ENCODE results near the gene CLMP.

CLMP gene

GRCh38 chr11:123052901-123053721, 141.9 kb downstream of the CLMP start:
- DNase-seq, result no peak

DNA sequence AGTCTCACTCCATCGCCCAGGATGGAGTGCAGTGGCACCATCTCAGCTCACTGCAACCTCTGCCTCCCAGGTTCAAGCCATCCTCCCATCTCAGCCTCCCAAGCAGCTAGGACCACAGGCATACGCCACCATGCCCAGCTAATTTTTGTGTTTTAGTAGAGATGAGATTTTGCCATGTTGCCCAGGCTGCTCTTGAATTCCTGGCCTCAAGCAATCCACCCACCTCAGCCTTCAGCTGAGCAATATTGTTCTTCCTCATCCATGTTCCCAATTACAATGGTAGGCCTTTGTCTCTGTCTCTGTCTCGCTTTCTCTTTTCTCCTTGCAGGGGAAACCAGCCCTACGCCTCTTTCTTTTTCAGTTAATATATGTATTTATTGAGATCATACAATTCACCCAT, 143.4 kb downstream of the CLMP start:
- no peak for DNase-seq

DNA sequence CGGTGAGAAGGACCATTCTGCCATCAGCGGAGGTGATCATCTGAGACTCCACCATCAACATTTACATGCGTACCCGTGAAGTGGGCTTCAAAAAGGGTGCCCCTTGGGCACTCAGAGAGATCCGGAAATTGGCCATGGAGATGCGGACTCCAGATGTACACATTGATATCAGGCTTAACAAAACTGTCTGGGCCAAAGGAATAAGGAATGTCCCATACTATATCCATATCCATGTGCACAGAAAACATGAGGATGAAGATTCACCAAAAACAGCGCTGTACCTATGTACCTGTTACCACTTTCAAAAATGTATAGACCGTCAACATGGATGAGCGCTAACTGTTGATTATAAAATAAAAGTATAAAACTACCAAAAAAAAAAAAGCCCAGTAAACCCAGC, 143.9 kb downstream of the CLMP start:
- no peak for DNase-seq

DNA sequence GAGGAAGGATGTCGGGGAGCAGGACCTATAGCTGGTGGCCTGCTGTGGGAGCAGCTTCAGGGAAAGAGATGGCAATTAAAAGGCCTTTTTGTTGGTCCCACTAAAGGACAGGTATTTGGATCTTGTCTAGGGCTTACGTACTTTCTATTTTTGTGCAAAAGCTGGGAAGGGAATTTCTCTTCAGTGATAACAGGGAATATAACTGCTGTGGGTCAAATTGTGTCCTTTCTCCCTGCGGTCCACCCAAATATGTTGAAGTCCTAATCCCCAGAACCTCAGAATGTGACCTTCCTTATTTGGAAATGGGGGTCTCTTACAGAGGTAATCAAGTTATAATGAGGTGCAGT, 147.1 kb downstream of the CLMP start:
- no peak for DNase-seq

- DNase-seq, result no peak
Measured at GRCh38 chr11:123047266-123047946, 147.6 kb downstream of the CLMP start.

GRCh38 chr11:123046473-123047259, 148.4 kb downstream of the CLMP start:
- no peak for DNase-seq

DNA sequence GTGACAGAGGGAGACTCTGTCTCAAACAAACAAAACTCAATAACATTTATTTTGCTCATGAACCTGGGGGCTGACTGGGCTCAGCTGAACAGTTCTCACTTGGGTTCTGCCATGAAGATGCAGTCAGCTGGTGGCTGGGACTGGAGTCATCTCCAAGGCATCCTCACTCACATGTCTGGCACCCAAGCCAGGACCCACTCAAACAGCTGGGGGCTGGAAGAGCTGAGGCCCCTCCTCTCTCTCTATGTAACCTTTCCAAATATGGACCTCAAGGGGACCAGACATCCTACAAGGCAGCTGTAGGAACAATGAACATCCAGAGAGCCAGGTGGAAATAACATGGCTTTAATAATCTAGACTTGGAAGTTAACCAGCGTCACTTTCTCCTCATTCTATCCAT, 149.9 kb downstream of the CLMP start:
- DNase-seq, result no peak

DNA sequence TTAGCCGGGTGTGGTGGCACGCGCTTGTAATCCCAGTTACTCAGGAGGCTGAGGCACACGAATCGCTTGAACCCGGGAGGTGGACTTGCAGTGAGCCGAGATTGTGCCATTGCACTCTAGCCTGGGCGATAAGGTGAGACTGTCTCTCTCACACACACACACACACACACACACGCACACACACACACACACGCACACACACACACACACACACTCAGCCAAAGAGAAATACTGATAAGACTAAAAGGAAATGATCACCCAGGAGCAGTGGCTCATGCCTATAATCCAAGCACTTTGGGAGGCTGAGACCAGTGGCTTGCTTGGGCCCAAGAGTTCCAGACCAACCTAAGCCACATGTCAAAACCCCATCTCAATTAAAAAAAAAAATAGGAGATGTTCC, 153.9 kb downstream of the CLMP start:
- no peak for DNase-seq

GRCh38 chr11:123040111-123040432, 155.0 kb downstream of the CLMP start:
- peak; percentile 17 for DNase-seq

- DNase-seq, result no peak
Measured at GRCh38 chr11:123035831-123036230, 159.2 kb downstream of the CLMP start.

DNA sequence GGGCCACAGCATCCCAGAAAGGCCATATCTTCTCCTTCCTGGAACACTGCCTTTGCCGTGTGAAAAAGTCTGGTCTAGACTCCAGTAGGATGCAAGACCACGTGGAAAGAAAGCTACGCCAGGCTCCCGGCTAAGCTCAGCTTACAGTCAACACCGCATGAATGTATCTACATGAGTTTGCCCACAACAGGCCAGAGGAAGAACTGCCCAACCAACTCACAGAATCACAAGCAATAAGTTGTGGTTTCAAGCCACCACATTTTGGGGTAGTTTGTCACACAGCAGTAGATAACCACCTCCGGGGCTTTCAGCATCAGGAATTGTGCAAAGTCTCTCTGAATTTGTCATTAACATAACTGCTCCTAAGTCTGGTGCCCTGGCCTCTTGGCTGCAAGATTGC, 160.5 kb downstream of the CLMP start:
- DNase-seq, result no peak

GRCh38 chr11:123033895-123034294, 161.2 kb downstream of the CLMP start:
- no peak for DNase-seq

DNA sequence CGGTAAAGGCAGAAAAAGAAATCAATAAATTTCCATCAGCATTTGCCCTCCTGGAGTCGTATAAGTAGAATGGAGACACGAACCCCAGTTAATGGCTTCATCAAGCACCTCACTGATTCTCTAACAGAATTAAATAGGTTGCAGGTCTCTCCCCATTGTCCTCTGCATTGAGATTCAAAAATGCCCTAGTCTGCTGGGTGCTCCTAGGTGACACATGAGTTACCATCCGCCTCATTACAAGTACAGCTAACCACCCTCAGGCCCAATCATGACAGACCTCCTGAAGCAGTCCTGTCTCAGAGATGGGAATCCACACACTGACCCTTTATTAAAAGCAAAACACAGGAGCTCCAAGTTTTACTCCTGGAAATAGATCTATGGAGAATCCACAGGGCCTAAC, 164.5 kb downstream of the CLMP start:
- no peak for DNase-seq

DNA sequence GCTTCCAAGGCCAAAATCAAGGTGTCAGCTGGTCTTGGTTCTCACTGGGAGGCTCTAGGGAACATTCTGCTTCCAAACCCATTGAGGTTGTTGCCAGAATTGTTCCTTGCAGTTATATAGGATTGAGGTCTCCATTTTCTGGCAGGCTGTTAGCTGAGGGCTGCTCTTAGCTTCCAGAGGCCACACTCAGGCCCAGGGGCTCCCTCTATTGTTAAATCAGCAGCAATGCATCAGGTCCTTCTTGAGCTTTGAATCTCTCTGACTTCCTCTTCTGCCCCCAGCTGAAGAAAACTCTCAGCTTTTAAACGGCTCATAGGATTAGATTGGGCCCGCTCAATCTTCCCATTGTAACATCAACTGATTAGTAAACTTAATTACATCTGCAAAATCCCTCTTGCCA, 174.1 kb downstream of the CLMP start:
- DNase-seq, result peak; percentile 64
